Activated naive CD8-positive, alpha-beta T cell (primary cell): ENCODE data around the gene NGEF.
A peak's percentile ranks its signal among the peaks of the same experiment; 100 is the strongest.

Source experiments
- H3K27ac Mint-ChIP-seq: one replicate; pipeline ENCODE4 v1.8.0; 2021; ENCODE audit warnings: mixed read lengths
- H3K27me3 Mint-ChIP-seq: one replicate; pipeline ENCODE4 v1.8.0; 2021; ENCODE audit warnings: mixed read lengths
- H3K36me3 Mint-ChIP-seq: one replicate; pipeline ENCODE4 v1.8.0; 2021; ENCODE audit warnings: mixed read lengths
- H3K4me1 Mint-ChIP-seq: one replicate; pipeline ENCODE4 v1.8.0; 2021; ENCODE audit warnings: low read depth, mixed read lengths
- H3K4me3 Mint-ChIP-seq: one replicate; pipeline ENCODE4 v1.8.0; 2021; ENCODE audit warnings: mild to moderate bottlenecking, mixed read lengths
- H3K9me3 Mint-ChIP-seq: one replicate; pipeline ENCODE4 v1.8.0; 2021; ENCODE audit warnings: low read depth, mixed read lengths

Gene NGEF

DNA sequence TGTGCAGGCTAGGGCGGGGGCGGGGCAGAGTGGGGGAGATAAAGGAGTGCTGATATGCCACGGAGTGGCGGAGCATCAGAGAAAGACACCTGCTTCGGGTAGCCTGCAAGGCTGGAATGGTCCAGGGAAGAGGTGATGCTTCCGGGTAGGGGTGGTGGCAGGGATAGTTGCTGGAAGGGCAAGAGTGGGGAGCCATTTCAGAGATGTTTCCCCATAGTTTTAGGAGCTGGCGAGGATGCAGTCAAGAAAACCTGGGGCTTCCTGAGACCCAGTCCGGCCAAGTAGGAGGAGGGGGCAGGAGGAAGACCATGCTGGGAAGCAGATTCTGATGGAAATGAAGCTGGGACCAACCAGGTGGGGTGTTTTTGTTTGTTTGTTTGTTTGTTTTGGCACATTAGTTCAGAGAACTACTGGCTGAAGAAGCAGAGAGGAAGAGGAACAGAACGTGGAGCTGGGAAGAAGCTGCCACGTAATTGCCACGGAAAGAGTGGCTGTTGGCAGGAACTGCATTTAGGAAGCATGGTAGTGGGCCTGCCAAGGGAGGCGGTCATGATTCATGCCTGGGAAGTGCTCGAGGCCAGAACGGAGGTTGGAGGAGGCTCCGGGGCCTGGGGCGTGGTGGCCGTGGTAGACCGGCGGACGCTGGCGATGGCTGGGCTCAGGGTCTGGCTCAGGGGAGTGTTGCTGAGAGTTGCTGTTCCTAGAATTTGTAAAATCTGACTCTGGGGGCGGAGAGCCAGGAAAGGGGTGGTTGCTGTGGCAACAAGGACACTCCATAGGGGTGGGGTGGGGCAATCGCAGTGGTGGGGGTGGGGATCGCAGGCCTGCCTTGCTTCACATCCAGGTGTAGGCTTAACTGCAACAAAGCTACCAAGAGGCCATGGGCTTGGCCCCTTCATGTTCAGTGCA lies 38.4 kb upstream of the NGEF start:
- Mint-ChIP-seq H3K9me3 (no peaks in the 10 kb centered on the region), H3K4me1 (peaks cover 10% of the 10 kb centered on the region), H3K4me3 (no peak overlapping the region), H3K36me3 (no peaks in the 10 kb centered on the region), H3K27me3 (no peaks in the 10 kb centered on the region), H3K27ac (no peak overlapping the region)

- peaks cover 6% of the 10 kb centered on the region for H3K4me1 Mint-ChIP-seq
- no peaks in the 10 kb centered on the region for H3K27me3 Mint-ChIP-seq
- H3K4me3 Mint-ChIP-seq: no peak overlapping the region
- no peak overlapping the region for H3K27ac Mint-ChIP-seq
- no peaks in the 10 kb centered on the region for H3K36me3 Mint-ChIP-seq
- H3K9me3 Mint-ChIP-seq: no peaks in the 10 kb centered on the region
Measured at GRCh38 chr2:233049194-233049761, 36.2 kb upstream of the NGEF start.

DNA sequence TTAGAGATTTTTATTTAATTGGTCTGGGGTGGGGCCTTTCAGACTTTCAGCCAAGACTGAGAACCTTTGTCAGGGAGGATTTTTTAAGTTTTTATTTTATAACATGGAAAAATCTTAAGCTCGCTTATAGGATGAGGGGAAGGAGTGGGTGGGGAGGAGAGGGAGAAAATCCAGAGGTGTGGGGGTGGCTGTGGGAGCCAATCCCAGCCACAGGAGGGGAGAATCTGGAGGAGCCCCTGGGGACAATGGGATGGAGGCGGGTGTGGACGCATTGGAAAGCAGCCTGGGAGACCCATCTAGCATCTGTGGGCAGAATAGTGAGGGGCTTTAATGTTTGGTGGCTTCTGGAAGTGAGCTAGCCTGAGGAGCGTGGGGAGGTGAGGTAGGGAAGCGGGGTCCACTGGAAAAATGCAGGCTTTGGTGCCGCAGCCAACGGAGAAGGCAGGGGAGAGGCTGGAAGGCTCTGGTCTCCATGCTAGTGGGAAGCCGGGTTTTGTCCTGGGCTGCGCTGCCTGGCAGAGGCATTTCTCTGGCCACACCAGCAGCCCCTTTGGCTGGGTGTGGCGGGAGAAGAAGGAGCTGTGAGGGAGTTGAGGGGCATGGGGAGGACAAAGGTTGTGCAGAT lies 35.6 kb upstream of the NGEF start:
- Mint-ChIP-seq H3K9me3 (no peaks in the 10 kb centered on the region), H3K4me1 (peaks cover under 1% of the 10 kb centered on the region), H3K27me3 (no peaks in the 10 kb centered on the region), H3K27ac (no peak overlapping the region), H3K36me3 (no peaks in the 10 kb centered on the region), H3K4me3 (no peak overlapping the region)

- Mint-ChIP-seq H3K36me3 (no peaks in the 10 kb centered on the region), H3K4me3 (no peak overlapping the region), H3K27me3 (no peaks in the 10 kb centered on the region), H3K9me3 (no peaks in the 10 kb centered on the region), H3K27ac (peak overlapping the region; percentile 1), H3K4me1 (no peaks in the 10 kb centered on the region)
Measured at GRCh38 chr2:233047667-233048066, 34.6 kb upstream of the NGEF start.

- H3K4me1 Mint-ChIP-seq: no peaks in the 10 kb centered on the region
- H3K4me3 Mint-ChIP-seq: no peak overlapping the region
- H3K27ac Mint-ChIP-seq: no peak overlapping the region
- no peaks in the 10 kb centered on the region for H3K36me3 Mint-ChIP-seq
- no peaks in the 10 kb centered on the region for H3K9me3 Mint-ChIP-seq
- no peaks in the 10 kb centered on the region for H3K27me3 Mint-ChIP-seq
Measured at GRCh38 chr2:233047206-233047605, 34.1 kb upstream of the NGEF start.

- H3K9me3 Mint-ChIP-seq: no peaks in the 10 kb centered on the region
- no peaks in the 10 kb centered on the region for H3K4me1 Mint-ChIP-seq
- no peaks in the 10 kb centered on the region for H3K27me3 Mint-ChIP-seq
Measured at GRCh38 chr2:233044974-233045605, 32.0 kb upstream of the NGEF start.

DNA sequence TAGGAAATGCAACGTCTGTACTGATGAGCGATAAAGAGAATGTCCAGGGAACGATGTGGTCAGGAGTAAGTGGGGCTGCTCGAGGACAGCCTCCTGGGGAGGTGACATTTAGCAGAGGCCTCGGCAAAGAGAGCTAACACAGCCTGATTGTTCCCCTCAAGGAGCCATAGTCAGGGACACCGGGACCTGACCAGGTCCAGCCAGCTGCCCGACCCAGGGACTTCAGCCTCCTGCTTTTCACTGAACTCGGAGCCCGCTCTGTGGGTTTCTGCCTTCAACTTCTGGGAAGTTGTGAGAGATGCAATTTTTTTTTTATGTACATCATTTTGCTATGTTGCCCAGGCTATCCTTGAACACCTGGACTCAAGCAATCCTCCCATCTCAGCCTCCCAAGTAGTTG lies 29.5 kb upstream of the NGEF start:
- no peaks in the 10 kb centered on the region for H3K4me1 Mint-ChIP-seq
- no peaks in the 10 kb centered on the region for H3K36me3 Mint-ChIP-seq
- H3K27me3 Mint-ChIP-seq: no peaks in the 10 kb centered on the region
- H3K4me3 Mint-ChIP-seq: no peak overlapping the region
- H3K9me3 Mint-ChIP-seq: no peaks in the 10 kb centered on the region
- no peak overlapping the region for H3K27ac Mint-ChIP-seq

More at GRCh38 chr2:233044974-233045605, 32.0 kb upstream of the NGEF start:
- no peak overlapping the region for H3K27ac Mint-ChIP-seq
- H3K4me3 Mint-ChIP-seq: no peak overlapping the region
- no peaks in the 10 kb centered on the region for H3K36me3 Mint-ChIP-seq

DNA sequence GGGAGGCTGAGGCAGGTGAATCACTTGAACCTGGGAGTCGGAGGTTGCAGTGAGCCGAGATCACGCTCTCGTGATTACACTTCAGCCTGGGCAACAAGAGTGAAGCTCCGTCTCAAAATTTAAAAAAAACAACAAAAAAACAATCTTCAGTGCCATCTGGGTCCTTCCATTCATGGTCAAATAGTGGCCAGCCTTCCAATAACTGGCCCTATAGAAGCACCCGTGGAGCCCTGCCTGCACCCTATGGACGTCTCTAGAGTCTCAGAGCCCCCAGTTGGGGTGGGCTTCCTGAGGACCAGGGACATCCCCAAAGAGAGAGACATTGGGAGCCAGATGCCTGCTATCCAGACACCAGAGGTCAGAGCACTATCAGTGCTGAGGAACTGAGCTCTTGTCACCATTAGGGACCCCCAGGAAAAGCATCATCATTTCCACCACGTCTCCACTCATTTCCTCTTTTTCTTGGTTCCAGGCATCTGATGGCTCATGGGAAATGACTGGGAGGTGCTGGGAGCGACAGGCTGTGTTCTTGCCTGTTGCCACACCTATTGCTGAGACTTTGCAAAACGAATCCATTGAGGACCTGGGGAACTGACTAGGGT lies 28.8 kb upstream of the NGEF start:
- H3K4me1 Mint-ChIP-seq: no peaks in the 10 kb centered on the region
- H3K36me3 Mint-ChIP-seq: no peaks in the 10 kb centered on the region
- H3K27me3 Mint-ChIP-seq: no peaks in the 10 kb centered on the region
- no peak overlapping the region for H3K4me3 Mint-ChIP-seq
- H3K9me3 Mint-ChIP-seq: no peaks in the 10 kb centered on the region
- H3K27ac Mint-ChIP-seq: no peak overlapping the region

DNA sequence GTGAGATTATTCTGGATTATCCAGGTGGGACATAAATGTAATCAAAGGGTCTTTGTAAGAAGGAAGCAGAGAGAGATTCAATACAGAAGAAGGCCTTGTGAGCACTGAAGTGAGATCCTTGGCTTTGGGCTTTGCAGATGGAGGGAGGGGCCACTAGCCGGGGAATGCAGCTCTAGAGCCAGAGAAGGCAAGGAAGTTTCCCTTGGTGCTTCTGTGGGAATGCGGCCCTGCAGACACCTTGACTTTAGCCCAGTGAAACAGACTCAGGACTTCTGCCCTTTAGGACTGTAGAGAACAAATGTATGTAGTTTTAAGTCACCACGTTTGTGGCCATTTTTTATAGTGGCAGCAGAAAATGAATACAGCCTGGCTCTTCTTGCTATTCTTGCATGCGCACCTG lies 27.5 kb upstream of the NGEF start:
- Mint-ChIP-seq H3K9me3 (no peaks in the 10 kb centered on the region), H3K27ac (no peak overlapping the region), H3K4me3 (no peak overlapping the region), H3K4me1 (no peaks in the 10 kb centered on the region), H3K27me3 (no peaks in the 10 kb centered on the region), H3K36me3 (no peaks in the 10 kb centered on the region)

- H3K27me3 Mint-ChIP-seq: no peaks in the 10 kb centered on the region
- no peaks in the 10 kb centered on the region for H3K9me3 Mint-ChIP-seq
- H3K4me3 Mint-ChIP-seq: no peak overlapping the region
Measured at GRCh38 chr2:233039846-233040530, 26.9 kb upstream of the NGEF start.

DNA sequence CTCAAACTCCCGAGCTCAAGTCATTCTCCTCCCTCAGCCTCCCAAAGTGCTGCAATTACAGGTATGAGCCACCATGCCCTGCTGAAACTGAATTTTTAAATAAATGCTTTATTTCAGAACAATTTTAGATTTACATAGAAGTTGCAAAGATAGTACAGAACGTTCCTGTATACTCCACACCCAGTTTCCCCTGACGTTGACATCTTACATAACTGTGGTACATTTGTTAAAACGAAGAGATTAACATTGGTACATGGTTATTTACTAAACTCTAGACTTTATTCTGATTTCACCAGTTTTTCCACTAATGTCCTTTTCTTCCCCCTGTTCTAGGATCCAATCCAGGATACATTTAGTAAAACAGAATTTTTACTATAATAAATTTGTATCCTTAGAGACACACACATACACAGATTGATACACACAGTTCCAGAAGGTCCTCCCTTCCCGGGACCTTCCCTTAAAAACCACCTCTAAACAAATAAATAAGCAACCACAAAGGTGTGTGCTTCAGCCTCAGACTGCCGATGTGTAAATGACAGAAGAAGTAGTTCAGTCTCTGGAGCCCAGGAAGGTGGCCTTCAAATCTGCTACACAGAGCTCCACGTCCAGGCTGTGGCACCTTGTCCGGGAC lies 26.3 kb upstream of the NGEF start:
- Mint-ChIP-seq H3K4me1 (no peaks in the 10 kb centered on the region), H3K4me3 (no peak overlapping the region), H3K36me3 (no peaks in the 10 kb centered on the region), H3K27me3 (no peaks in the 10 kb centered on the region), H3K9me3 (no peaks in the 10 kb centered on the region), H3K27ac (no peak overlapping the region)

More at GRCh38 chr2:233039846-233040530, 26.9 kb upstream of the NGEF start:
- no peaks in the 10 kb centered on the region for H3K4me1 Mint-ChIP-seq
- H3K27ac Mint-ChIP-seq: no peak overlapping the region
- no peaks in the 10 kb centered on the region for H3K36me3 Mint-ChIP-seq

DNA sequence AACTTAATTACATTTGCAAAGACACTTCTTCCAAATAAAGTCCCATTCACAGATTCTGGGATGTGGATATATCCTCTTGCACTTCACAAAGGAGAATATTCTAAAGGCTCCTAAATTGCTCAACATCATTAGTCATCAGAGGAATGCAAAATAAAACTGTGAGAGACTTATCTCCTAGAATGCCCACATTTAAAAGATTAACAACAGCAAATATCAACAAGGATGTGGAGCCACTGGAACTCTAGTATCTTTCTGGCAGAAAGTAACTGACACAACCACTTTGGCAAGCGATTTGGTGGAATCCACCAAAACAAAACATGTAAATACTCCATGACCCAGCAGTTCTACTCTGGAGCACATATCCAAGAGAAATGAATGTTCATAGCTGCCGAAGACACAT lies 24.0 kb upstream of the NGEF start:
- no peaks in the 10 kb centered on the region for H3K4me1 Mint-ChIP-seq
- H3K36me3 Mint-ChIP-seq: no peaks in the 10 kb centered on the region
- H3K27ac Mint-ChIP-seq: no peak overlapping the region
- H3K27me3 Mint-ChIP-seq: no peaks in the 10 kb centered on the region
- H3K4me3 Mint-ChIP-seq: no peak overlapping the region
- no peaks in the 10 kb centered on the region for H3K9me3 Mint-ChIP-seq

DNA sequence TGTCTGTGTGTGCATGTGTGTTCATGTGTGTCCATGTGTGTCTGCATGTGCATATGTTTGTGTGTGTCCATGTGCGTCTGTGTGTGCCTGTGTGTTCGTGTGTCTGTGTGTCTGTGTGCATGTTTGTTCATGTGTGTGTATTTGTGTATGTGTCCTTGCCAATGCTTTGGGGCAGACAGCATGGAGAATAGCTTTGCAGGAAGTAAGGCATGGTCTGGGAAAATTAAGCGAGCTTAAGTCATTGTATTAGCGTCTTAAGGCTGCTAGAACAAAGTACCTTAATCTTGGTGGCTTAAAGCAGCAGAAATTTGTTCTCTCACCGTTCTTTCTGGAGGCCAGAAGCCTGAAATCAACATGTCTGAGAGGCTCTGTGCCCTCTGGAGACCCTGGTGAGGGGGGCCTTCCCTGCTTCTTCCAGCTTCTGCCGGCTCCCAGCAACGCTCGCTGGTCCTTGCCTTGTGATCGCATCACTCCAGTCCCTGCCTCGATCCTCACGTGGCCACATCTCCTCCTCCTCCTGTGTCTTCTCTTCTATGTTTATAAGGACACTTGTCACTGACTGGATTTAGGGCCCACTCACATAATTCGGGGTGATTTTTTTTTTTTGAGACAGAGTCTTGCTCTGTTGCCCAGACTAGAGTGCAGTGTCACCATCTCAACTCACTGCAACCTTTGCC lies 23.2 kb upstream of the NGEF start:
- no peak overlapping the region for H3K4me3 Mint-ChIP-seq
- H3K27ac Mint-ChIP-seq: no peak overlapping the region
- H3K27me3 Mint-ChIP-seq: no peaks in the 10 kb centered on the region
- H3K9me3 Mint-ChIP-seq: no peaks in the 10 kb centered on the region
- H3K36me3 Mint-ChIP-seq: no peaks in the 10 kb centered on the region
- no peaks in the 10 kb centered on the region for H3K4me1 Mint-ChIP-seq
